ENCODE results near the gene ZDHHC4.

- TF ChIP-seq POLR2A (IDR thresholded peaks at IDR 0.05) (no peak), CTCF (IDR thresholded peaks at IDR 0.05) (no peak)
Measured at GRCh38 chr7:6631605-6632004, 54.4 kb downstream of the ZDHHC4 start.
